PC-3 (cell line): ENCODE results near the gene FBXL13. TPM values are rescaled to one million over a fixed set of nuclear protein-coding genes. Genes with fewer than 3 reads are reported as not detected.

Source experiments
- ATAC-seq: fragments of 200-7000 bp; cut with Tn5 transposase; 2 replicates; pipeline ENCODE4 v1.9.1; 2020; ENCODE audit warnings: mild to moderate bottlenecking, moderate library complexity
- BruUV-seq: library from RNA; stranded (reverse); fragments of 400-500 nt; replicated peaks from 2 replicates; lab custom pipeline; 2021; lab: Mats Ljungman, UMichigan
- CTCF ChIA-PET: fragments of 300-600 bp; sonication (Branson Sonifier 250); formaldehyde crosslinking; loops from one replicate; lab custom pipeline; 2022; ENCODE audit warnings: antibody characterized with exemption; lab: Charles Lee
- POLR2A ChIA-PET: fragments of 300-600 bp; sonication (Branson Sonifier 250); formaldehyde crosslinking; loops from one replicate; lab custom pipeline; 2022; ENCODE audit warnings: antibody characterized with exemption; ENCODE audit not compliant: unreplicated experiment; lab: Charles Lee
- DNase-seq: peaks from one replicate; pipeline ENCODE4 v3.0.0-alpha.2; 2015
- H2AFZ ChIP-seq: fragments of 300-600 bp; sonication (generic); 2 replicates; pipeline ENCODE4 v1.6.0; 2016; ENCODE audit warnings: antibody characterized with exemption, low read length
- H3F3A ChIP-seq: fragments of 300-600 bp; sonication (generic); one replicate; pipeline ENCODE4 v1.6.0; 2017; ENCODE audit warnings: antibody characterized with exemption, low read length, control low read depth, mild to moderate bottlenecking; ENCODE audit not compliant: unreplicated experiment
- H3K27ac ChIP-seq: fragments of 300-600 bp; sonication (generic); 2 replicates; pipeline ENCODE4 v1.5.1; 2016; ENCODE audit warnings: mild to moderate bottlenecking, low read length
- H3K27me3 ChIP-seq: fragments of 300-600 bp; sonication (generic); 2 replicates; pipeline ENCODE4 v1.6.1; 2016; ENCODE audit warnings: low read length, mixed read lengths
- H3K36me3 ChIP-seq: fragments of 300-600 bp; sonication (generic); 2 replicates; pipeline ENCODE4 v1.6.1; 2016; ENCODE audit warnings: low read depth, mixed run types, low read length, mixed read lengths
- H3K4me1 ChIP-seq: fragments of 300-600 bp; sonication (generic); 2 replicates; pipeline ENCODE4 v1.5.1; 2016; ENCODE audit warnings: low read length; ENCODE audit not compliant: insufficient read depth
- H3K4me2 ChIP-seq: fragments of 300-600 bp; sonication (generic); 2 replicates; pipeline ENCODE4 v1.6.0; 2016; ENCODE audit warnings: low read length
- H3K4me3 ChIP-seq: fragments of 300-600 bp; sonication (generic); 2 replicates; pipeline ENCODE4 v1.5.1; 2016; ENCODE audit warnings: mild to moderate bottlenecking, low read length, mixed read lengths
- H3K79me2 ChIP-seq: fragments of 300-600 bp; sonication (generic); 2 replicates; pipeline ENCODE4 v1.6.1; 2017; ENCODE audit warnings: low read length, mixed read lengths
- H3K9ac ChIP-seq: fragments of 300-600 bp; sonication (generic); 2 replicates; pipeline ENCODE4 v1.6.0; 2016; ENCODE audit warnings: mild to moderate bottlenecking, low read length
- H3K9me2 ChIP-seq: fragments of 300-600 bp; sonication (generic); replicated peaks from 2 replicates; pipeline ENCODE4 v1.6.1; 2016; ENCODE audit warnings: mixed run types, low read length, mixed read lengths
- H3K9me3 ChIP-seq: fragments of 300-600 bp; sonication (generic); 2 replicates; pipeline ENCODE4 v1.6.1; 2016; ENCODE audit warnings: low read length, mixed read lengths
- H4K20me1 ChIP-seq: fragments of 300-600 bp; sonication (generic); 2 replicates; pipeline ENCODE4 v1.6.1; 2016; ENCODE audit warnings: low read length, mixed read lengths
- EZH2 ChIP-seq: fragments of 300-600 bp; sonication (generic); IDR thresholded peaks from one replicate; pipeline ENCODE4 v1.6.1; 2017; ENCODE audit warnings: antibody characterized with exemption, mild to moderate bottlenecking, low read length; ENCODE audit not compliant: unreplicated experiment
- EZH2phosphoT487 ChIP-seq: fragments of 300-600 bp; sonication (generic); IDR thresholded peaks from 2 replicates; pipeline ENCODE4 v1.6.1; 2018; ENCODE audit warnings: mild to moderate bottlenecking, antibody characterized with exemption, low read length, borderline replicate concordance
- intact Hi-C: fragments of 100-400 bp; cut with micrococcal nuclease; formaldehyde crosslinking; loops from 2 replicates; pipeline ENCODE4 v1.9.0; 2023
- total RNA-seq: library from RNA; depleted of rRNA; stranded (reverse); fragments of >200 nt; gene quantifications from 2 replicates; pipeline ENCODE4 v1.2.3, GENCODE V29; 2014
- TF ChIP-seq, protein P1 (sequence below): fragments of 300-600 bp; sonication (generic); conservative IDR thresholded peaks from 2 replicates; pipeline ENCODE4 v1.5.1; 2017; ENCODE audit warnings: antibody characterized with exemption, low read depth, mild to moderate bottlenecking, low read length

Gene FBXL13
- total RNA-seq, 1 experiment from 2014 or later = 1.1 TPM

GRCh38 chr7:102828286-102828685 is 246.3 kb downstream of the FBXL13 start:
- no peak overlapping the region for H3K4me3 ChIP-seq
- H3K27ac ChIP-seq = no peak overlapping the region
- H3K9ac ChIP-seq = no peak overlapping the region
- no peak overlapping the region for H2AFZ ChIP-seq
- ATAC-seq = no peak
- no TSS peak for BruUV-seq
- H3K9me3 ChIP-seq = no peaks in the 10 kb centered on the region
- POLR2A ChIA-PET = no interaction called here
- H3K36me3 ChIP-seq = no peaks in the 10 kb centered on the region
- H3F3A ChIP-seq = no peaks in the 10 kb centered on the region
- no peaks in the 10 kb centered on the region for H4K20me1 ChIP-seq
- no peak overlapping the region for H3K4me2 ChIP-seq
- CTCF ChIA-PET = interaction anchor here (0.6 kb wide), 1 partner anchor 70 kb away, joined by 4 read pairs; no protein-coding TSS in a partner anchor
- TF ChIP-seq, protein P1, sequence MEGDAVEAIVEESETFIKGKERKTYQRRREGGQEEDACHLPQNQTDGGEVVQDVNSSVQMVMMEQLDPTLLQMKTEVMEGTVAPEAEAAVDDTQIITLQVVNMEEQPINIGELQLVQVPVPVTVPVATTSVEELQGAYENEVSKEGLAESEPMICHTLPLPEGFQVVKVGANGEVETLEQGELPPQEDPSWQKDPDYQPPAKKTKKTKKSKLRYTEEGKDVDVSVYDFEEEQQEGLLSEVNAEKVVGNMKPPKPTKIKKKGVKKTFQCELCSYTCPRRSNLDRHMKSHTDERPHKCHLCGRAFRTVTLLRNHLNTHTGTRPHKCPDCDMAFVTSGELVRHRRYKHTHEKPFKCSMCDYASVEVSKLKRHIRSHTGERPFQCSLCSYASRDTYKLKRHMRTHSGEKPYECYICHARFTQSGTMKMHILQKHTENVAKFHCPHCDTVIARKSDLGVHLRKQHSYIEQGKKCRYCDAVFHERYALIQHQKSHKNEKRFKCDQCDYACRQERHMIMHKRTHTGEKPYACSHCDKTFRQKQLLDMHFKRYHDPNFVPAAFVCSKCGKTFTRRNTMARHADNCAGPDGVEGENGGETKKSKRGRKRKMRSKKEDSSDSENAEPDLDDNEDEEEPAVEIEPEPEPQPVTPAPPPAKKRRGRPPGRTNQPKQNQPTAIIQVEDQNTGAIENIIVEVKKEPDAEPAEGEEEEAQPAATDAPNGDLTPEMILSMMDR = no peak
- TF ChIP-seq EZH2phosphoT487 (no peak), EZH2 (no peak)
- intact Hi-C loops = no loop called here
- no peaks in the 10 kb centered on the region for H3K9me2 ChIP-seq
- H3K79me2 ChIP-seq = no peaks in the 10 kb centered on the region
- no peak for DNase-seq
- no peaks in the 10 kb centered on the region for H3K27me3 ChIP-seq
- no peaks in the 10 kb centered on the region for H3K4me1 ChIP-seq

GRCh38 chr7:102823390-102824119 is 251.0 kb downstream of the FBXL13 start:
- BruUV-seq = no TSS peak
- Histone ChIP-seq H3K36me3 (no peaks in the 10 kb centered on the region), H3K9ac (no peak overlapping the region), H3K79me2 (no peaks in the 10 kb centered on the region), H3K27ac (no peak overlapping the region), H3K9me2 (no peaks in the 10 kb centered on the region), H3F3A (no peaks in the 10 kb centered on the region), H3K4me3 (no peak overlapping the region), H3K27me3 (no peaks in the 10 kb centered on the region), H3K9me3 (no peaks in the 10 kb centered on the region), H4K20me1 (no peaks in the 10 kb centered on the region), H3K4me1 (no peaks in the 10 kb centered on the region), H2AFZ (no peak overlapping the region), H3K4me2 (no peak overlapping the region)
- ATAC-seq (no peak), DNase-seq (no peak)
- intact Hi-C loops = no loop called here
- TF ChIP-seq EZH2 (no peak), EZH2phosphoT487 (no peak)
- TF ChIP-seq, protein P1 = no peak
- CTCF ChIA-PET = no interaction called here
- POLR2A ChIA-PET = no interaction called here
